H9 (cell line): Measurements from ENCODE around the gene DUSP10. TPM values are rescaled to one million over a fixed set of nuclear protein-coding genes. Genes with fewer than 3 reads are reported as not detected.
A peak's percentile ranks its signal among the peaks of the same experiment; 100 is the strongest.

ENCODE experiments used
- DNase-seq: peaks from one replicate; pipeline ENCODE4 v3.0.0-alpha.2; 2017
- H2AFZ ChIP-seq: one replicate; pipeline ENCODE4 v1.6.1; 2013; ENCODE audit warnings: mild to moderate bottlenecking, low read length, control low read depth, moderate library complexity
- H2AK5ac ChIP-seq: 2 replicates; pipeline ENCODE4 v1.6.1; 2013; ENCODE audit warnings: low read length, control low read depth, mixed read lengths; ENCODE audit not compliant: insufficient read length
- H2BK120ac ChIP-seq: one replicate; pipeline ENCODE4 v1.6.1; 2013; ENCODE audit warnings: low read depth, mild to moderate bottlenecking, low read length, control low read depth, inconsistent platforms; ENCODE audit not compliant: poor library complexity, severe bottlenecking
- H2BK12ac ChIP-seq: 2 replicates; pipeline ENCODE4 v1.6.1; 2013; ENCODE audit warnings: low read length, control low read depth, mixed read lengths, low read depth; ENCODE audit not compliant: insufficient read length
- H2BK15ac ChIP-seq: 2 replicates; pipeline ENCODE4 v1.6.1; 2013; ENCODE audit warnings: low read depth, low read length, control low read depth
- H2BK20ac ChIP-seq: one replicate; pipeline ENCODE4 v1.6.1; 2013; ENCODE audit warnings: low read depth, mild to moderate bottlenecking, low read length, control low read depth, inconsistent platforms; ENCODE audit not compliant: poor library complexity, severe bottlenecking
- H2BK5ac ChIP-seq: 2 replicates; pipeline ENCODE4 v1.6.1; 2013; ENCODE audit warnings: low read length, control low read depth, mixed read lengths; ENCODE audit not compliant: insufficient read length
- H3K14ac ChIP-seq: 2 replicates; pipeline ENCODE4 v1.6.1; 2013; ENCODE audit warnings: low read length, control low read depth; ENCODE audit not compliant: insufficient read depth
- H3K18ac ChIP-seq: 2 replicates; pipeline ENCODE4 v1.6.1; 2013; ENCODE audit warnings: low read depth, mild to moderate bottlenecking, mixed read lengths, low read length, control low read depth; ENCODE audit not compliant: insufficient read length
- H3K23ac ChIP-seq: 2 replicates; pipeline ENCODE4 v1.6.1; 2013; ENCODE audit warnings: low read length, control low read depth, mixed read lengths, low read depth; ENCODE audit not compliant: insufficient read length
- H3K23me2 ChIP-seq: 2 replicates; pipeline ENCODE4 v1.6.1; 2013; ENCODE audit warnings: low read depth, mild to moderate bottlenecking, mixed read lengths, low read length, control low read depth; ENCODE audit not compliant: insufficient read length, poor library complexity, severe bottlenecking
- H3K27ac ChIP-seq: 2 replicates; pipeline ENCODE4 v1.5.1; 2013; ENCODE audit warnings: low read length, control low read depth, mixed read lengths, low read depth; ENCODE audit not compliant: insufficient read length
- H3K27me3 ChIP-seq: 2 replicates; pipeline ENCODE4 v1.6.1; 2013; ENCODE audit warnings: low read length, control low read depth, inconsistent platforms; ENCODE audit not compliant: insufficient read depth
- H3K4ac ChIP-seq: 2 replicates; pipeline ENCODE4 v1.6.1; 2013; ENCODE audit warnings: low read depth, mild to moderate bottlenecking, control low read depth, inconsistent platforms, low read length, moderate library complexity
- H3K4me1 ChIP-seq: 2 replicates; pipeline ENCODE4 v1.6.1; 2013; ENCODE audit warnings: low read length, control low read depth, inconsistent platforms; ENCODE audit not compliant: insufficient read depth
- H3K4me2 ChIP-seq: 2 replicates; pipeline ENCODE4 v1.6.1; 2013; ENCODE audit warnings: low read length, control low read depth, mixed read lengths; ENCODE audit not compliant: insufficient read length, insufficient read depth
- H3K56ac ChIP-seq: 2 replicates; pipeline ENCODE4 v1.6.1; 2013; ENCODE audit warnings: low read depth, mild to moderate bottlenecking, mixed read lengths, low read length, control low read depth; ENCODE audit not compliant: insufficient read length
- H3K79me1 ChIP-seq: 2 replicates; pipeline ENCODE4 v1.6.1; 2013; ENCODE audit warnings: low read depth, mild to moderate bottlenecking, moderate library complexity, low read length, control low read depth, inconsistent platforms; ENCODE audit not compliant: insufficient read depth, poor library complexity, severe bottlenecking
- H3K79me2 ChIP-seq: 2 replicates; pipeline ENCODE4 v1.6.1; 2013; ENCODE audit warnings: low read length, control low read depth, inconsistent platforms; ENCODE audit not compliant: insufficient read depth
- H3K9ac ChIP-seq: 2 replicates; pipeline ENCODE4 v1.6.1; 2013; ENCODE audit warnings: low read length, control low read depth, mixed read lengths; ENCODE audit not compliant: insufficient read length; ENCODE audit errors: extremely low read depth
- H3K9me3 ChIP-seq: one replicate; pipeline ENCODE4 v1.6.1; 2013; ENCODE audit warnings: low read depth, low read length, inconsistent platforms; ENCODE audit not compliant: control insufficient read depth
- H3T11ph ChIP-seq: one replicate; pipeline ENCODE4 v1.6.1; 2013; ENCODE audit warnings: mild to moderate bottlenecking, low read length, control low read depth, inconsistent platforms
- H4K20me1 ChIP-seq: one replicate; pipeline ENCODE4 v1.6.1; 2013; ENCODE audit not compliant: control insufficient read depth, insufficient read length, insufficient read depth
- H4K5ac ChIP-seq: 2 replicates; pipeline ENCODE4 v1.6.1; 2013; ENCODE audit warnings: low read depth, mild to moderate bottlenecking, mixed read lengths, low read length, control low read depth; ENCODE audit not compliant: insufficient read length
- H4K8ac ChIP-seq: replicated peaks from 2 replicates; pipeline ENCODE4 v1.6.1; 2013; ENCODE audit warnings: low read length, control low read depth, mixed read lengths, low read depth; ENCODE audit not compliant: insufficient read length
- H4K91ac ChIP-seq: 2 replicates; pipeline ENCODE4 v1.6.1; 2013; ENCODE audit warnings: low read depth, mild to moderate bottlenecking, moderate library complexity, mixed read lengths, low read length, control low read depth; ENCODE audit not compliant: insufficient read length
- H3K27ac Mint-ChIP-seq, 3 experiments: 2 replicates in 2 of 3; 3 replicates in 1 of 3; pipeline ENCODE4 v1.8.0; 2020 to 2021; ENCODE audit warnings: mixed read lengths in 3 of 3, mild to moderate bottlenecking in 1 of 3, moderate library complexity in 1 of 3
- H3K27me3 Mint-ChIP-seq: 2 replicates; pipeline ENCODE4 v1.8.0; 2021; ENCODE audit warnings: low read depth, mild to moderate bottlenecking, moderate library complexity, mixed read lengths
- H3K36me3 Mint-ChIP-seq, 3 experiments: 2 replicates in 2 of 3; 3 replicates in 1 of 3; pipeline ENCODE4 v1.8.0; 2020 to 2021; ENCODE audit warnings: low read depth in 3 of 3, mixed read lengths in 3 of 3; ENCODE audit not compliant: insufficient read depth in 1 of 3
- H3K4me1 Mint-ChIP-seq, 2 experiments: 2 replicates each; pipeline ENCODE4 v1.8.0; 2020; ENCODE audit warnings: mixed read lengths in 2 of 2
- H3K4me3 Mint-ChIP-seq, 2 experiments: 2 replicates in 1 of 2; 3 replicates in 1 of 2; pipeline ENCODE4 v1.8.0; 2020 to 2021; ENCODE audit warnings: mild to moderate bottlenecking in 2 of 2, mixed read lengths in 2 of 2, moderate library complexity in 1 of 2
- H3K9me3 Mint-ChIP-seq, 2 experiments: 2 replicates in 1 of 2; 3 replicates in 1 of 2; pipeline ENCODE4 v1.8.0; 2020; ENCODE audit warnings: mild to moderate bottlenecking in 2 of 2, mixed read lengths in 2 of 2, moderate library complexity in 1 of 2
- CTCF ChIP-seq: fragments of 200-600 bp; sonication (generic); conservative IDR thresholded peaks from 3 replicates; pipeline ENCODE4 v1.8.0; 2021; ENCODE audit warnings: antibody characterized with exemption, mild to moderate bottlenecking
- WGBS: extraction: QIAGEN DNeasy Blood & Tissue Kit; methylation state at CpG from one replicate; pipeline ENCODE4 v1.1.7; 2013; ENCODE audit warnings: missing lambda C conversion rate, low lambda C conversion rate, mixed read lengths; ENCODE audit not compliant: insufficient read length; ENCODE audit errors: extremely low coverage; 5-methylcytosine and 5-hydroxymethylcytosine counted together
- total RNA-seq: library from RNA; stranded (reverse); gene quantifications from 2 replicates; pipeline ENCODE4 v1.2.1, GENCODE V29; 2021

The DUSP10 gene
- total RNA-seq, 1 experiment from 2014 or later, result 2.0 TPM

GRCh38 chr1:221717485-221717853 lies 24.4 kb downstream of the DUSP10 start:
- H3K9me3 ChIP-seq, result no peaks in the 10 kb centered on the region
- peaks cover 66 to 67% of the 10 kb centered on the region in 2 experiments for H3K4me1 Mint-ChIP-seq
- H4K8ac ChIP-seq, result no peak overlapping the region
- H2BK5ac ChIP-seq, result no peak overlapping the region
- no peak overlapping the region for H4K5ac ChIP-seq
- H2AFZ ChIP-seq, result no peak overlapping the region
- no peak overlapping the region for H2AK5ac ChIP-seq
- no peak overlapping the region for H2BK15ac ChIP-seq
- peak overlapping the region; percentile 19 to 22; a peak in 1 of 5 replicates for H3K4me3 Mint-ChIP-seq
- peaks cover 15% of the 10 kb centered on the region for H3K27me3 ChIP-seq
- H4K91ac ChIP-seq, result no peak overlapping the region
- H3K9ac ChIP-seq, result no peak overlapping the region
- H3K36me3 Mint-ChIP-seq, result peaks cover 4 to 21% (median 10%) of the 10 kb centered on the region in 3 experiments
- H4K20me1 ChIP-seq, result no peaks in the 10 kb centered on the region
- peaks cover 16% of the 10 kb centered on the region; the same call in 1 of the 2 replicates for H3K4me1 ChIP-seq
- no peak for TF ChIP-seq CTCF
- no CpG with 5 or more reads among the region's 2 CpGs for WGBS
- H2BK120ac ChIP-seq, result no peak overlapping the region
- no peak overlapping the region for H3T11ph ChIP-seq
- H3K4ac ChIP-seq, result no peak overlapping the region
- H3K23ac ChIP-seq, result no peak overlapping the region
- peak overlapping the region in 1 of 3 experiments; percentile 91; a peak in 2 of 7 replicates for H3K27ac Mint-ChIP-seq
- no peaks in the 10 kb centered on the region for H3K79me2 ChIP-seq
- H2BK20ac ChIP-seq, result no peak overlapping the region
- no peak overlapping the region for H3K27ac ChIP-seq
- no peak overlapping the region for H3K18ac ChIP-seq
- peaks cover 6 to 12% of the 10 kb centered on the region in 2 experiments for H3K9me3 Mint-ChIP-seq
- H2BK12ac ChIP-seq, result no peak overlapping the region
- no peak overlapping the region for H3K14ac ChIP-seq
- no peak for DNase-seq
- H3K4me2 ChIP-seq, result no peak overlapping the region
- no peak overlapping the region for H3K56ac ChIP-seq
- no peaks in the 10 kb centered on the region for H3K79me1 ChIP-seq
- H3K23me2 ChIP-seq, result no peaks in the 10 kb centered on the region
- peaks cover 26% of the 10 kb centered on the region for H3K27me3 Mint-ChIP-seq
